DLD1 (cell line): ENCODE measurements around the gene AAK1.
"Not testable (repeated sequence)": the region's sequence is repeated elsewhere in the genome, so short reads cannot be mapped to it uniquely, and the experiment has no call there.

ENCODE experiments used
- in situ Hi-C: cut with HindIII; loops from 2 replicates; pipeline ENCODE4 v1.10.0; 2017; ENCODE audit warnings: low sequenced_read_pairs

AAK1 gene

DNA sequence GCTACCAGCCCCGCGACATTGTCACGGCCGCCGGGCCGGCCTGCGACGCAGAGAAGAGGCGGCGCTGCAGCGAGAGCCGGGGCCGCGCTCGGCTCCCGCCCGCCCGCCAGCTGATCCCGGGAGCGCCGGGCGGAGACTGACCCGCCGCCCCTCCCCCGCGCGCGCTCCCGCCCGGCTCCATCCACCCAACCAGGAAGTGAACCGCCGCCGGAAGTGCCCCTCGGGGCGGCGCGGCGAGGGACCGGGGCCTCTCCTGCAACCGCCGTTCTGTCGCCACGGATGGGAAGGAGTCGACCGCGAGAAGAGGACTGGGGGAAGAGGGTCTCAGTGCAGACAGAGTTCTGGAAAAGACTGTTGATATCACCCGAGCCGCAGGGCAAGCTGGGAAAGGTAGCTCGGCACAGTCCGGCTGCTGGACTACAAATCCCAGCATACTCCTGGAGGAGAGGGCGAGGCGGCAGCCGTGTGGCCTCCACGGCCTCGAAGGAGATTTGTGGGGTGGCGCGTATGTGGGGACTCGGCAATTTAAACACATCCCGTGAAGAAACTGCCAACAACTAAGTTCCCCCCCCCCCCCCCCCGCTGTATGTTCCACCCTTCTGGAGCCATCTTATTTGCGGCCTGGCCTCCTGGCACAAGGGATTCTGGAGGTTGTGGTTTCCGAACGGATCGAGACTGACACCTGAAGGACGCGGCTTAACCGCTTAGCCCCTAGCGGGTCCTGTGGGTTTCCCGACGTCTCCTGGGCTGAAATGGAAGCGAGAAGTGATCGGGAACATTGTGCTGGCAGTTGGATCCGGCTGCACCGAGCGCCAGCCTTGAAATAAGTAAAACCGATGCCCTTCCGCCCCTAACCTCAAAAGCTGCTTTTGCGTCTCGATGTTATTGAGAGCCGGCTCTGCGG, at the start of gene AAK1:
TSS of gene AAK1 (minus strand) at position 138 of the 904 bp plus-strand sequence. CDS start 699 bp downstream, outside the sequence.
- in situ Hi-C loops: no loop called here

DNA sequence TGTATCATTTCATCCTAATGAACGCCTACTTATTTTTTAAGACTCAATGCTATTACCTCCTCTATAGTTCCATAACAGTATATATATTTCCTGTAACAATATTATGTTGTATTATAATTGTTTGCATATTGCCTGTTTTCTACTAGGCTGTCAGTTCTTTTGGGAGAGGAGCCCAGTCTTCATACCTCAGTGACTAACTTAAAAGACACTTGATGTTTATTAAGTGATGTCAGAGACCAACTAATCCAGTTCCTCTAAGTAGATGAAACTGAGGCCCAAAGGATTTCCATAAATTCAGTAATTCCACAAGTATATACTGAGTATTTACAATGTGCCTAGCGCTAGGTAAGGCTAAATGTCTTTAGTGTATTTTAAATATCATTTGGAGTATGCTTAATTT, 48.9 kb upstream of the AAK1 start:
- in situ Hi-C loops: no loop called here

DNA sequence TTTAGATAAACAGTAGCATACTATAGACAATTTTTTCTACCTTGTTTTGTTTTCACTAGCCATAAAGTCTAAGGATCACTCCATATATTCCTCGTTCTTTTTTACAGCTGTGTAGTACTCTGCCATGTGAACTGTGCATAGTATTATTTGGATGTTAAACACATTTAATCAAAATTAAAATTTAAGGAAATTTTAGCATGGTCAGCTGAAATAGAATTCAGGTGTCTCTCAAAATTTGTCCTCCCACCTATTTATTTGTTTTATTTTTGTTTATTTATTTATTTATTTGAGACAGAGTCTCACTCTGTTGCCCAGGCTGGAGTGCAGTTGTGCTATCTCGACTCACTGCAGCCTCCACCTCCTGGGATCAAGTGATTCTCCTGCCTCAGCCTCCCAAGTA, 46.4 kb upstream of the AAK1 start:
- in situ Hi-C loops: no loop called here

DNA sequence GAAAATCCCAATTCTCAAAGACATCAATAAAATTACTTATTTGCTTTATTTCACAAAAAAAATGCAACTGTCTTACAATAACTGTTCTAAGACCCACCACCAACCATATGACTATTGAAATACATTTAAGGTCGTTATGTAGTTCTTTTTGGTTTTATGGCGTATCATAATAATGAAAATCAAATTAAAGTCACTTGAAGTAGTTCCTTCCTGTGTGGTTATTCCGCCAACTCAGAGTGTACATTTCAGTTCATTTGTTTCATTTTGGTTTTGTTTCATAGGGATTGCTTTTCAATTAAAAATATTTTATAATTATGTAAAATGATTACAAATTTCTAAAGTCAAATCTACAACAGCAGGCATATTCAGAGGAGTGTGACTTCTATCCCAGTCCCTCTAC, 45.9 kb upstream of the AAK1 start:
- in situ Hi-C loops: no loop called here

DNA sequence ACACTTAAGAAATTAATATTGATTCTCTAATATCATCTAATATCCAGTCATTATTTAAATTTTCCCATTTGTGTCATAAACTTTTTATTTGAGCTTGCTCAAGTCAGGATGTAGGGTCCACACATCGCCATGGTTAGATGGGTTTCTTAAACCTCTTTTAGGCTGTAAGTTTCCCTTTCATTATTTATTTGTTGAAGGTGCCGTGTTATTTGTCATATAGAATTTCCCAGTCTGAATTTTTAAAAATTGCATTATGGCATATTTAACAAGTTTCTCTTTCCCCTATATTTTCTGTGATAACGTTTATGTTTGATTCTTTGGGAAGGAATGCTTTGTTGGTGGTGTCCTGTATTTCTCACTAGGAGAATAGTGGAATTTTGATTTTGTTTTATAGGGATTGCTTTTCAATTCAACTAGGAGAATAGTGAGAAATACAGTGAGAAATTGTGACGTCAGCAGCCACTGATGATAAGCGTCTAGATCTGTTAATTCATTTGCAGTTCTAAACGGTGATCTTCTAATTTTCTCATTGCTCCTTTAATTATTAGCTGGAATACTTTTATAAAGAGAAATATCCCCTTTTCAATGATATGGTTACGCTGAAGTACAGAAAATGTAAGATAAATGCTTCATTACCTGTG, 44.6 kb upstream of the AAK1 start:
- in situ Hi-C loops: no loop called here

DNA sequence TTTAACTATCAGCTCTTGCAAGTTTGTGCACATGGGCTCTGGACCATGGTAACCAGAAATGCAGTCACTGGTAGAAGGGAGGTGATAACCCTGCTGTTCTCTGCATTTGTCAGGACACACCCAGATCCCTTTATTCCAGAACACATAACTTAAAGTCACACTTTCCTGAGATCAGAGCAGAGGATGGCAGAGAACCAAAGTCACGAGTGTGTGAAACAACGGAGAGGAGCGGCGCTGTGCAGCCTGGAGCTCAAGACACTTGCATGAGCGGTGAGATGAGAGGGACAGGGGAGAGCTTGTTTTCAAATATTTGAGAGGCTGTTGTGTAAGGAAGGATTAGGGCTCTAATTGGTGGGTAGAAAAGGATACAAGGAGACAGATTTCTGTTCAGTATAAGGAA, 43.3 kb upstream of the AAK1 start:
- in situ Hi-C loops: no loop called here

DNA sequence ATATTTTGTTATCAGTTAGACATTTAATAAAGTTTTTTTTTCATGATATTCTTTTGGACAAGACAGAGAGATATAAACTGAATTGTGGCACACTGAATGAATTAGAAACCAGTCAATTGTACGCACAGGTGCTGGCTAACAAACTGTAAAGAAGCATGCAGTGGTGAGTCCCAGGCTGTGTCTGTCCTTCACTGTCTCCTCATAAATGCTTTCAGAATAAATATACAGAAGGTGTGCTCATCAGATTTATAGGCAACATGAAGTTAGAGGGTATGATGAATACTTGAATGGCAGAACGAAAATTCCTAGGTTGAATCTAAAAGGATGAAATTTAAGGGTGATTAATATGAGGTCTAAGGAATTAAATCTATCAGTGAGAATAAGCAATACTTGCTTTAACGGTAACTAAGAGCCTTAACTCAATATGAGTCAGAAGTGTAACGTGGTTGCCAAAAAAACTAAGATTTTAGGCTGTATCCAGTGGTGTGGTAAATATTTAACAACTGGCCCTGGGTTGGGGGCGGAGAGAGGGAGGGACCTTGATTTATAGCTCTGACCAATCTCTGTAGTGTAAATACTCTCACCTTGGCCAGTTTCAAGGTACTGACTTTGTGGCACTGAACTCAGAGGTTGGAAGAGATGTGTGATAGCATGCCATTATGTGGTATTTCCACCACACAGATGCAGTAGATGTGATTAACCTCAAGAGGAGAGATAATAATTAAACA, 41.9 kb upstream of the AAK1 start:
- in situ Hi-C loops: no loop called here

DNA sequence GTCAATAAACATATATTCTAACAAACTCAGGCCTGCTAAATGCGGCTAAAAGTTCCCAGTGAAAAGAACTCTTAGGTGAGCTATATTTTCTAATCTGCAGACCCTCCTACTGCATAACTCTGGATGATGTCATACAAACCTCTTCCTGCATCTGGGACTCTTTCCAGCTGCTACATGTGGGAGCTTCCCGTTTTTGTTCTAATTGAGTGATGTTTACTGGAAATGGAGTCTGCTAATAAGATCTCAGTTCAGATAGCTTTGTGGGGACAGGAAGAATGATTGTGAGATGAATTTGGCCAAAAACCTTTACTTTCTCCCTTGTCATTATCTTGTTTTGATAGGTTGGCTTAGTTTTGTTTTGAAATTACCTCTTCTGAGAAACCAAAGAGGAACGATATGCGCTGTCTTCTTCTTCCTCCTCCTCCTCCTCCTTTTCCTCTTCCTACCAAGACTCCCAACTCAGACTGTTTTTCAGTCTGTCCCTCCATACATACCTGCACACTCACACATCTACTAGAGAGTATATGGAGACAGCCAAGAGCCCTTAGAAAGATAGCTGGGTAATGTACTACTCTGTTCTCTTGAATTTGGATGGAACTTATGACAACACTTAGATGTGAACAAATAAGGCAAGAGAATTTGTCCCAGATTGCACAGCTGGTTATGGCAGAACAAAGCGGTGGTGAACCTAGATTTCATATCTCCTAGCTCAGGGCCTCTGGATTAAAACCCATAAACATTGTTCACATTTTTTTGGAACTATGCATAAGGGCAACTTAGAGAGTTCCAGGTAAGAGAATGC, 39.8 kb upstream of the AAK1 start:
- in situ Hi-C loops: no loop called here

DNA sequence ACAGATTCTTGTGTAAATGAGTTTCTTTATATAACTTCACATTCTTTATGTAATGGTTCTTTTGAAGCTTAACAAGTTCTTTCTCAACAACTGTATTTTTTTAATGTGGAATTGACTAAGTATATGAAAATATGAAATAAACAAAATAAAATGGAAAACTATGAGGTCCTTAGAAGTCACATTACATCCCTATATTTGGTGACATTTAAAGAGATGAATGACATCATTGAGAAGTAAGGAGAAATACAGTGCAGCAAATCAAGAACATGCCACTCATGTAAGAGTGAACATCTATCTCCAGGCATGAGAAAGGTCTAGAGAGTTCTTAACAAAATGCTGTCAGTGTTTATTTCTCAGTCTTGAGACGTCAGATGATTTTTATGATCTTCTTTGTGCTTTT, 39.0 kb upstream of the AAK1 start:
- in situ Hi-C loops: no loop called here

DNA sequence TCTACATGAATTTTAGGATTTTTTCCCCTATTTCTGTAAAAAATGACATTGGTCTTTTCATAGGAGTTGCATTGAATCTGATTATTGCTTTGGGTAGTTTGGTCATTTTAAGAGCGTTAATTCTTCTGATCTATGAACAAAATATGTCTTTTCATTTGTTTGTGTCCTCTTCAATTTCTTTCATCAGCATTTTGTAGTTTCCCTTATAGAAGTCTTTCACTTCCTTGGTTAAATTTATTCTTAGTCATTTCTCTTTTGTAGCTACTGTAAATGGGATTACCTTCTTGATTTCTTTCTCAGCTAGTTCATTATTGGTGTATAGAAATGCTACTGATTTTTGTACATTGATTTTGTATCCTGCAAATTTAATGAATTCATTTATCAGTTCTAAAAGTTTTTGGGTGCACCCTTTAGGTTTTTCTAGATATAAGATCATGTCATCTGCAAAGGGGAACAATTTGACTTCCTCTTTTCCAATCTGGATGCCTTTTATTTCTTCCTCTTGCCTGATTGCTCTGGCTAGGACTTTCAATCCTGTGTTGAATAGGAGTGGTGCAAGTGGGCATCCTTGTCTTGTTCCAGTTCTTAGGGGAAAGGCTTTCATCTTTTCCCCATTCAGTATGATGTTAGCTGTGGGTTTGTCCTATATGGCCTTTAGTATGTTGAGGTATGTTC, 36.6 kb upstream of the AAK1 start:
- in situ Hi-C loops: no loop called here

DNA sequence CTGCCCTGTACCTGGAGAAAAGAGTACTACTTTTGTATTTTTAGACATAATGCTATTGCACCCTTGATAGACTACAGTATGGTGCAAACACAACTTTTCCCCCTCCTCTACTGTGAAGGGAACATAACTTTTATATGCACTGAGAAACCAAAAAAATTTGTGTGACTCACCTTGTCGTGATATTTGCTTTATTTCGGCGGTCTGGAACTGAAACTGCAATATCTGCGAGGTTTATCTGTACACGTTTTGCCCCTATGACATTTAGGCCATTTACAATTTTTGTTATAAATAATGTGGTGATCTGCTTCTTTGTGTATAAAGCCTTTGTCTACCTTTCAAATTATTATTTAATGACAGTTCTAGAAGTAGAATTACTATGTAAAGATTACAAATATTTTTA, 34.4 kb upstream of the AAK1 start:
- in situ Hi-C loops: no loop called here

DNA sequence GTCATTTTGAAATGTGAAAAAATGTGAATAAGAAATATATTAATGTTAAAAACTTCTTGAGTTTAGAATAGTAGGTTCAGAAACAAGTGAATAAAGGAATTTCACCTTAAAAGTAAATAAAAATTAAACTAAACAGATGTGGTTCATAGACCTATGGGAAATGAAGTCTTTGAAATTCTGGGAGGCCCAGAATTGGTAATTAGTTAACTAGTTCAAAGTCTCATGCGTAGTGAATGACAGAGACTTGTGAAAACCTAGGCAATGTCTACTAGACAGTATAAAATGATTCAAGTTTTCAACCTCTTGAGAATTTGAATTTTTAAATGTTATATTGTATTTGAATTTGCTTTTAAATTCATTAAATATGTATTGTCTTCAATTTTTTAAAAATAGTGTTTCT, 32.6 kb upstream of the AAK1 start:
- in situ Hi-C loops: no loop called here

DNA sequence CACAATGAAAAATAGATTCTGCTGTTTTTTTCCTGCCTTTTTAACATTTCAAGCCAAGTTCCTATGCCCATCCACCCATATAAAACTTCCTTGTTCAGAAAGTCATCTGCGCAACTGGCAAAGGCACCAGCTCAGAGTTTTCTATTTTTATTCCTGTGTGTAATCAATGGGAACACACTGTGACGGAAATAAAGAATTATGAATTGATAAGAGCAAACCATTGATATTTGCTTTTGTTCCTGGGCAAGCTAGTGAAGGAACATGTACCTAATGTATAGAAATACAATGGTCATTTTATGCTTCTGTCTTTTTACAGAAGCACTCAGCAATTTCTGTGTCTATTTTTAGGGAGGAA, 30.8 kb upstream of the AAK1 start:
- in situ Hi-C loops: no loop called here

DNA sequence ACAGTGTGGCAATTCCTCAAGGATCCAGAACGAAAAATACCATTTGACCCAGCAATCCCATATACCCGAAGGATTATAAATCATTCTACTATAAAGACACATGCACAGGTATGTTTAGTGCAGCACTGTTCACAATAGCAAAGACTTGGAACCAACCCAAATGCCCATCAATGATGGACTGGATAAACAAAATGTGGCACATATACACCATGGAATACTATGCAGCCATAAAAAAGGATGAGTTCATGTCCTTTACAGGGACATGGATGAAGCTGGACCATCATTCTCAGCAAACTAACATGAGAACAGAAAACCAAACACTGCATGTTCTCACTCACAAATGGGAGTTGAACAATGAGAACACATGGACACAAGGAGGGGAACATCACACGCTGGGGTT, 29.6 kb upstream of the AAK1 start:
- in situ Hi-C loops: not testable (repeated sequence)

DNA sequence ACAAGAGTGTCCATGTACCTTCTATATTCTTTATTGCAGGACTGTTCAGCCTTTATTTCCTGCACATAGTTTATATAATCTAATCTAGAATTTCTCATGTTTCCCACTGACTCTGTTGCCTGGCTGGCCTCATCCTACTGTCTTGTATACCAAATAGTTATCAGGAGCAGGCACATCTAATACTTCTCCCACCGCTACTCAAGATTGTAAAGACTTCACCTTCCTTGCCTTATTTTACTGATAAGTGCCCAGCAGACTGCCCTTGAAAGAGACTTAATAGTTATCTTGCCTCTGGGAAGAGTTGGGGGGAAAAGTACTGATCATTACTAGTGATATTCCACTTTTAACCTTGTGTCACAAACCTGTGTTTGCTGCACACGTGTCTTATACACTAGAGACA, 26.1 kb upstream of the AAK1 start:
- in situ Hi-C loops: no loop called here

DNA sequence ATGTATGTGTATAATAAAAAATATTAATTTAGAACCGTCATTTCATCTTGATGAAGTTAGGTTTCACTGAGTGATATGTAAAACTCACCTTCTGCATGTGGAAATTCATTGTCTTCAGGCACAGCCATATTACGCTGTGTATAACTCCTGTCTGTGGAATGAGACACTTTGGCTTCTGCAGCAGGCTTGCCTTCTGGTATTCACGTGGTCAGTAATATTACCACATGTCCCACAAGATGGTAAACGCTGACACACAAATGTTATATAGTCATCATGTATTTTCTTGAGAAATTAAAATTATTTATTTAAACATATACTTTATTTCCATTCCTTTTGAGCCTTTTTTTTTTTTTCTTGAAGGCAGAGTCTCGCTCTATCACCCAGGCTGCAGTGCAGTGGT, 25.1 kb upstream of the AAK1 start:
- in situ Hi-C loops: no loop called here

DNA sequence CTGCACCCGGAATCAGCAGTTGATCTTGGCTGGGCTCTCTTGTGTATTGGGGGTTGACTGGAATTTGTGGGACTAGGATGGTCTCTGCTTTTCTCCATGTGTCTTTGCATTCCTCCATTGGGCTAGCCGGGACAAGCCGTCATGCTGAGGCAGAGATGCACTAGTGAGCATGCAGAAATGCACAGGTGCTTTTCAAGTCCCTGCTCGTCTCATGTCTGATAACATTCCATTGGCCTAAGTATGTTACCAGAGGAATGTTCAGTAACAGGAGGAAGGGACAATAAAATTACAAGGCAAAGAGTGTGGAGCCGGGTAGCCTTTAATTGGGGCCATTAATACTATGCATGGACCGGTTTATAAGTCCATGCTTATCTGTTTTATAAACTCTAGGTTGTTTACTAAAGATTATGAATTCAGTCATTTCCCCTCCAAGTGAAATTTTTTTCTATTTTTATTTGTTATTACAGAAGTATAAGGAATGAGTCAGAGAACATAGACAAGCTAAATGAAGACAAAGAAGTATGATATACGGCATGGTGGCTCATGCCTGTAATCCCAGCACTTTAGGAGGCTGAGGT, 24.4 kb upstream of the AAK1 start:
- in situ Hi-C loops: no loop called here

DNA sequence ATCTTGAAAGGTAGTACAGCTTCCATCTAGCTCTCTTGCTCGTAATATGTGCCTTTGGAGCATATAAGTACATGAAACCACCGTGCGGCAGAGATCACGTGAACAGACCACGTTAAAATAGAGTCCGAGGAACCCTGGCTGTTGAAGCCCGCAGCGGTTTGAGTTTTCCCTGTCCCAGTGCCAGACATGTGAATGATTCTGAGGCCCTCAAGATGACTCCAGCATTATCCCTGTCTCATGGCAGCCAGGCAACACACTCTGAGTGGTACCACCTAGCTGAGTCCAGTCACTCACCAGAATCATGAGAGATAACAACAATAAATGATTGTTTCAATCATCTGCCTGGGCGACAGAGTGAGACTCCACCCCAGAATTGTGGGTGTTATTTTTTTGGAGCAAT, 21.6 kb upstream of the AAK1 start:
- in situ Hi-C loops: no loop called here

DNA sequence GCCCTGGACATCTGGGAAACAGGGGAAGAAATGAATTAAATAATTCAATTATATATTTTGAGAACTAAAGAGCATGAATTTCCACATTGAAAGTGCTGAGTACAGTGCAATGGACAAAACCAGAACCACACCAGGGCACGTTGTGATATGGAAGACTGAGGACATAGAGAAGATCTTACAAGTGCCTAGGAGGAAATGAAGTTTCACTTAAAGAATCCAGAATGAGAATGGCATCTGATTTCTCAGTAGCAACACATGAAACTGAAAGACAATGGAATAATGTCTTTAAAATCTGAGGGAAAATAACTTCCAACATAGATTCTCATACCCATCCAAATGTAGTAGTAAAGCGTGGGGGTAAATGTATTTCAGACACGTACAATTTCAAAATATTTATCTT, 20.3 kb upstream of the AAK1 start:
- in situ Hi-C loops: no loop called here

DNA sequence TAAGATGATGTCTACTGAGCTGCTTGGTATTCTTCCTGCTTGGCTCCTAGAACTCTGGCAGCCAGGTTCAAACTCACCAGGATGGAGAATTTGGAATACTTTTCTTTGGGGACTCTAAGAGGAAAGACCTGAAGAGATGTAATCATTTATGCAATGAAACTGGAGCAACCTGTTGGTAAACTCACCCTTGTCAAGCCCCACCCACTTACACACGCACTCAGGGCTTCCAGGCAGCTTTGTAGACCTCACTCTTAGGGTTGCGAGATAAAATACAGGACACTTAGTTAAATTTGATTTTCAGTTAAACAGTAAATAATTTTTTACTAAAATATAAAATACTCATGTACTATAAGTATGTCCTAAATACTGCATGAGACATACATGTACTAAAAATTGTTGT, 19.0 kb upstream of the AAK1 start:
- in situ Hi-C loops: not testable (repeated sequence)
